AG09309 (cell line): ENCODE measurements around the gene MIOS.

Experiments
- DNase-seq: peaks from one replicate; pipeline ENCODE4 v3.0.0-alpha.2; 2010; ENCODE audit warnings: low read depth
- H3K4me3 ChIP-seq: 2 replicates; pipeline ENCODE4 v1.5.1; 2011; ENCODE audit warnings: mild to moderate bottlenecking, low read depth, low read length, moderate library complexity; ENCODE audit not compliant: control insufficient read depth
- CTCF ChIP-seq: IDR thresholded peaks from 2 replicates; pipeline ENCODE4 v1.5.1; 2011; ENCODE audit warnings: mild to moderate bottlenecking, low read depth, low read length, inconsistent platforms; ENCODE audit not compliant: insufficient read depth, control insufficient read depth; ENCODE audit errors: missing control alignments

Gene MIOS

GRCh38 chr7:7526006-7526405 lies 40.7 kb upstream of the MIOS start:
- no peak overlapping the region for H3K4me3 ChIP-seq
- TF ChIP-seq CTCF = no peak
- no peak for DNase-seq

GRCh38 chr7:7527047-7527446 lies 39.6 kb upstream of the MIOS start:
- DNase-seq = no peak
- H3K4me3 ChIP-seq = no peak overlapping the region
- TF ChIP-seq CTCF = no peak

GRCh38 chr7:7529328-7529727 lies 37.4 kb upstream of the MIOS start:
- no peak for TF ChIP-seq CTCF
- H3K4me3 ChIP-seq = no peak overlapping the region

GRCh38 chr7:7533831-7534430 lies 32.8 kb upstream of the MIOS start:
- no peak for DNase-seq

More at GRCh38 chr7:7529328-7529727, 37.4 kb upstream of the MIOS start:
- DNase-seq = no peak

GRCh38 chr7:7535691-7536090 lies 31.0 kb upstream of the MIOS start, which contains the start of gene COL28A1:
Gene COL28A1 (minus strand): TSS chr7:7535873. CDS start chr7:7532875, 2,998 bp downstream.
- no peak within 1 kb of the TSS for H3K4me3 ChIP-seq
- no peak for DNase-seq
- TF ChIP-seq CTCF = no peak

More at GRCh38 chr7:7533831-7534430, 32.8 kb upstream of the MIOS start:
- H3K4me3 ChIP-seq = no peak overlapping the region
- no peak for TF ChIP-seq CTCF

- H3K4me3 ChIP-seq = no peak overlapping the region
- no peak for TF ChIP-seq CTCF
- no peak for DNase-seq
Observed at GRCh38 chr7:7536396-7537019, 30.2 kb upstream of the MIOS start.
